Osteoblast (primary cell): Measurements from ENCODE around the gene ZBED5. TPM values are rescaled to one million over a fixed set of nuclear protein-coding genes. Genes with fewer than 3 reads are reported as not detected.

Experiments
- DNase-seq: peaks from one replicate; pipeline ENCODE4 v3.0.0; 2011; ENCODE audit warnings: low spot score, mixed read lengths; ENCODE audit not compliant: insufficient read length; ENCODE audit errors: missing footprints
- H2AFZ ChIP-seq: 2 replicates; pipeline ENCODE4 v1.6.0; 2011; ENCODE audit warnings: mild to moderate bottlenecking, low read length
- H3K27ac ChIP-seq: 2 replicates; pipeline ENCODE4 v1.5.1; 2011; ENCODE audit warnings: mild to moderate bottlenecking, low read depth, low read length, moderate library complexity
- H3K27me3 ChIP-seq: 2 replicates; pipeline ENCODE4 v1.6.0; 2012; ENCODE audit warnings: mild to moderate bottlenecking, control low read depth, inconsistent platforms, low read length, moderate library complexity; ENCODE audit not compliant: insufficient read depth
- H3K36me3 ChIP-seq: 2 replicates; pipeline ENCODE4 v1.5.1; 2011; ENCODE audit warnings: mild to moderate bottlenecking, low read length, control low read depth, moderate library complexity; ENCODE audit not compliant: insufficient read depth
- H3K4me1 ChIP-seq: 2 replicates; pipeline ENCODE4 v1.5.1; 2011; ENCODE audit warnings: mild to moderate bottlenecking, low read length, control low read depth, moderate library complexity; ENCODE audit not compliant: insufficient read depth
- H3K4me2 ChIP-seq: 2 replicates; pipeline ENCODE4 v1.6.0; 2011; ENCODE audit warnings: mild to moderate bottlenecking, low read length; ENCODE audit not compliant: insufficient read depth
- H3K4me3 ChIP-seq: fragments of 200-600 bp; sonication (generic); 3 replicates; pipeline ENCODE4 v1.5.1; 2012; ENCODE audit warnings: mild to moderate bottlenecking, low read length, inconsistent platforms; ENCODE audit not compliant: insufficient read depth
- H3K79me2 ChIP-seq: 2 replicates; pipeline ENCODE4 v1.6.0; 2012; ENCODE audit warnings: mild to moderate bottlenecking, low read length, control low read depth, inconsistent platforms; ENCODE audit not compliant: insufficient read depth
- H3K9me3 ChIP-seq: 2 replicates; pipeline ENCODE4 v1.5.1; 2011; ENCODE audit warnings: low read depth, low read length, control low read depth
- H4K20me1 ChIP-seq: 2 replicates; pipeline ENCODE4 v1.6.0; 2012; ENCODE audit warnings: mild to moderate bottlenecking, low read length, control low read depth; ENCODE audit not compliant: insufficient read depth
- total RNA-seq: library from RNA; depleted of rRNA; stranded (reverse); fragments of >200 nt; gene quantifications from 2 replicates; pipeline ENCODE4 v1.2.3, GENCODE V29; 2012
- TF ChIP-seq, protein P1 (sequence below): IDR thresholded peaks from 2 replicates; pipeline ENCODE4 v1.5.1; 2011; ENCODE audit warnings: mild to moderate bottlenecking, low read depth, low read length, moderate library complexity; ENCODE audit errors: extremely low read depth

The ZBED5 gene
- total RNA-seq, 1 donor, result 29.7 TPM

DNA sequence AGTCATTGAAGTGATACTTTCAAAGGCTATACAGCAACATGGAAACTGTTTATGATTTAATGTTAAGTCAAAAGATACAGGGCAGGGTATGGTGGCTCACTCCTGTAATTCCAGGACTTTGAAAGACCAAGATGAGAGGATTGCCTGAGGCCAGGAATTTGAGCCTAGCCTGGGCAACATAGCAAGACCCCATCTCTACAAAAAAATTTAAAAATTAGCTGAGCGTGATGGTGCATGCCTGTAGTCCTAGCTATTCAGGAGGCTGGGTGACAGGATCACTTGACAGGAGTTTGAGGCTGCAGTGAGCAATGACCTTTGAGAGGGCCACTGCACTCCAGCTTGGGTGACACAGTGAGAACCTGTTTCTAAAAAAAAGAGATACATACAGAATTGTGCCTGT lies 39.3 kb upstream of the ZBED5 start:
- Histone ChIP-seq H3K4me1 (peaks cover 44% of the 10 kb centered on the region), H4K20me1 (no peaks in the 10 kb centered on the region), H3K4me2 (no peak overlapping the region), H3K9me3 (no peaks in the 10 kb centered on the region), H3K27ac (no peak overlapping the region), H3K79me2 (no peaks in the 10 kb centered on the region), H3K27me3 (no peaks in the 10 kb centered on the region), H3K36me3 (no peaks in the 10 kb centered on the region), H2AFZ (no peak overlapping the region), H3K4me3 (no peak overlapping the region)
- TF ChIP-seq, protein P1, sequence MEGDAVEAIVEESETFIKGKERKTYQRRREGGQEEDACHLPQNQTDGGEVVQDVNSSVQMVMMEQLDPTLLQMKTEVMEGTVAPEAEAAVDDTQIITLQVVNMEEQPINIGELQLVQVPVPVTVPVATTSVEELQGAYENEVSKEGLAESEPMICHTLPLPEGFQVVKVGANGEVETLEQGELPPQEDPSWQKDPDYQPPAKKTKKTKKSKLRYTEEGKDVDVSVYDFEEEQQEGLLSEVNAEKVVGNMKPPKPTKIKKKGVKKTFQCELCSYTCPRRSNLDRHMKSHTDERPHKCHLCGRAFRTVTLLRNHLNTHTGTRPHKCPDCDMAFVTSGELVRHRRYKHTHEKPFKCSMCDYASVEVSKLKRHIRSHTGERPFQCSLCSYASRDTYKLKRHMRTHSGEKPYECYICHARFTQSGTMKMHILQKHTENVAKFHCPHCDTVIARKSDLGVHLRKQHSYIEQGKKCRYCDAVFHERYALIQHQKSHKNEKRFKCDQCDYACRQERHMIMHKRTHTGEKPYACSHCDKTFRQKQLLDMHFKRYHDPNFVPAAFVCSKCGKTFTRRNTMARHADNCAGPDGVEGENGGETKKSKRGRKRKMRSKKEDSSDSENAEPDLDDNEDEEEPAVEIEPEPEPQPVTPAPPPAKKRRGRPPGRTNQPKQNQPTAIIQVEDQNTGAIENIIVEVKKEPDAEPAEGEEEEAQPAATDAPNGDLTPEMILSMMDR, result no peak
- no peak for DNase-seq

DNA sequence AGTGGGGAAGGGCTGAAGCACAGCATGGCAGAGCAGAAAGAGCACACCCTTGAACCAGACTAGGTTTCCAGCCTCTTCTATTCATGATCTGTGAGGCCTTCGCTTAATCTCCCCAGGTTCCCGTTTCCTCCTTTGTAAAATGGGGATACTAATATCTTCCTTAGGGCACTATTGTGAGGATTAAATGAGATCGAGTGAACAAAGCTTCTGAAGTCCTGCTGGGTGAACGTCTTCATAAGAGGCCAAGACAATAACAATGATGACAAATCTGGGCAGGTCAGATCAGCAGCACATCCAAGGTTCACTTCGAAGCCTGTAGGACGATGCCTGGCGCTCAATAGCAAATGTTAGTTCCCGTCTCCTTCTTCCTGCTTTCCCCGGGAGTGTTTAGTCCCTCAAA lies 38.6 kb upstream of the ZBED5 start:
- Histone ChIP-seq H3K9me3 (no peaks in the 10 kb centered on the region), H2AFZ (no peak overlapping the region), H3K27me3 (no peaks in the 10 kb centered on the region), H3K79me2 (no peaks in the 10 kb centered on the region), H3K27ac (no peak overlapping the region), H3K4me1 (peaks cover 43% of the 10 kb centered on the region), H3K36me3 (no peaks in the 10 kb centered on the region), H4K20me1 (no peaks in the 10 kb centered on the region), H3K4me3 (no peak overlapping the region), H3K4me2 (no peak overlapping the region)
- TF ChIP-seq, protein P1, result no peak
- DNase-seq, result no peak

DNA sequence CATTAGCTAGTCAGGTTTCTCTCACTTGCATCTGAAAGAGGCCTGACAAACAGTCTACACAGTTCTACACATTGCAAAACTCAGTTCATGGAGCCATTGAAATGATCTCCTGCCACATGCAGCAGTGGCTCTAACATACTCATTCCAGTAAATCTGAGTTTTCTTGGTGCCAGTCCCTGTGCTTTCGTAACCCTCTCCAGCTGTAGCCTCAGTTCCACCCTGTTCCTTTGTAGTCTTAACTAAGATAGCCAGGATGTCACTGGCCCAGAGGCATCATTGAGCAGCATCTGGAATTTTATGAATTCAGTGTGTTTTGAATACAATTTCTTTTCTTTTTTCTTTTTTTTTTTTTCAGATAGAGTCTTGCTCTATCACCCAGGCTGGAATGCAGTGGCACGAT lies 37.4 kb upstream of the ZBED5 start:
- no peaks in the 10 kb centered on the region for H3K36me3 ChIP-seq
- H3K4me2 ChIP-seq, result no peak overlapping the region
- H3K27me3 ChIP-seq, result no peaks in the 10 kb centered on the region
- no peaks in the 10 kb centered on the region for H3K79me2 ChIP-seq
- H3K4me1 ChIP-seq, result peaks cover 31% of the 10 kb centered on the region
- no peak overlapping the region for H2AFZ ChIP-seq
- H4K20me1 ChIP-seq, result no peaks in the 10 kb centered on the region
- no peak overlapping the region for H3K27ac ChIP-seq
- H3K4me3 ChIP-seq, result no peak overlapping the region
- DNase-seq, result no peak
- TF ChIP-seq, protein P1, result no peak
- H3K9me3 ChIP-seq, result no peaks in the 10 kb centered on the region

DNA sequence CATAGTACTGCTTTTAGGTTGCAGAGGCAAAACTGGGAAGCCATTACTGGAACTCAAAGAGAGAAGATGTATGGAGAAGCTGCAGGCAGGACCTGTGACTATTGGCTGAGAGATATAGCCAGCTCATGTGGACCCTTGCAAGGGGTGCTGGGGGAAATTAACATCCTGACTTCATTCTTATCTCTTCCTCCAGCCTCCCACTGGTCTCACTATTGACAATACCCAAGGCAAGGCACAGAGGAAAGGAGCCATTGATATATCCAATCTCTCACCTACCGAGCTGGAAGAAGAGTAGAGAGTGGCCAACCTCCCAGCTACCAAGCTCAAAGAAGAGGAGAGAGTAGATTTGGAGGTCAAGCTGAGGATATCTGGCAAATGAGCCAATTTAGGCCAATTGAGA lies 36.8 kb upstream of the ZBED5 start:
- TF ChIP-seq, protein P1, result no peak
- Histone ChIP-seq H3K36me3 (no peaks in the 10 kb centered on the region), H2AFZ (no peak overlapping the region), H4K20me1 (no peaks in the 10 kb centered on the region), H3K79me2 (no peaks in the 10 kb centered on the region), H3K27me3 (no peaks in the 10 kb centered on the region), H3K4me1 (peaks cover 25% of the 10 kb centered on the region), H3K27ac (no peak overlapping the region), H3K4me3 (no peak overlapping the region), H3K9me3 (no peaks in the 10 kb centered on the region), H3K4me2 (no peak overlapping the region)
- DNase-seq, result no peak
